ENCODE measurements around the gene ADARB2. TPM values are rescaled to one million over a fixed set of nuclear protein-coding genes. Genes with fewer than 3 reads are reported as not detected.

Gene ADARB2
- total and polyA plus RNA-seq, 10 of the 15 experiments (the other 5 are each of a cell fraction or from before 2014, with no cell fraction given) = 0.02 to 4.1 (median 0.76) TPM

- TF ChIP-seq PAX8 (IDR thresholded peaks at IDR 0.05) (no peak), BHLHE40 (IDR thresholded peaks at IDR 0.05; ENCODE audit: borderline replicate concordance in 1 of 2, low read depth in 2 of 2, low read length in 1 of 2) (peak in 1 of 2 experiments; percentile 30; a peak in 1 of 4 replicates), PAX5 (IDR thresholded peaks at IDR 0.05; ENCODE audit: borderline replicate concordance, low read depth, low read length) (0 out of 2 replicates have a peak, but pooled peaks have one; percentile 10), EP300 (IDR thresholded peaks at IDR 0.05; ENCODE audit: borderline replicate concordance in 1 of 2, control insufficient read depth in 1 of 2, low read depth in 2 of 2, low read length in 2 of 2) (no peak), SP1 (IDR thresholded peaks at IDR 0.05; ENCODE audit: low read depth, low read length) (no peak), MTA3 (IDR thresholded peaks at IDR 0.05; ENCODE audit: borderline replicate concordance, low read length) (no peak), KLF5 (IDR thresholded peaks at IDR 0.05; ENCODE audit: partially characterized antibody) (no peak), TCF12 (IDR thresholded peaks at IDR 0.05; ENCODE audit: low read depth, low read length) (no peak), EGR1 (IDR thresholded peaks at IDR 0.05; ENCODE audit: borderline replicate concordance in 1 of 2, low read depth in 2 of 2, low read length in 2 of 2) (no peak), TAF1 (IDR thresholded peaks at IDR 0.05; ENCODE audit: borderline replicate concordance, low read depth, low read length) (no peak), RELB (IDR thresholded peaks at IDR 0.05; ENCODE audit: low read depth) (no peak), MYC (IDR thresholded peaks at IDR 0.05; ENCODE audit: insufficient read depth, insufficient read length, insufficient replicate concordance, low read length, severe bottlenecking) (no peak), HCFC1 (IDR thresholded peaks at IDR 0.05; ENCODE audit: low read length) (no peak), ZNF207 (IDR thresholded peaks at IDR 0.05; ENCODE audit: borderline replicate concordance) (no peak), POLR2A (IDR thresholded peaks at IDR 0.05; ENCODE audit: low read depth, low read length) (no peak)
- TF ChIP-seq, protein P1, sequence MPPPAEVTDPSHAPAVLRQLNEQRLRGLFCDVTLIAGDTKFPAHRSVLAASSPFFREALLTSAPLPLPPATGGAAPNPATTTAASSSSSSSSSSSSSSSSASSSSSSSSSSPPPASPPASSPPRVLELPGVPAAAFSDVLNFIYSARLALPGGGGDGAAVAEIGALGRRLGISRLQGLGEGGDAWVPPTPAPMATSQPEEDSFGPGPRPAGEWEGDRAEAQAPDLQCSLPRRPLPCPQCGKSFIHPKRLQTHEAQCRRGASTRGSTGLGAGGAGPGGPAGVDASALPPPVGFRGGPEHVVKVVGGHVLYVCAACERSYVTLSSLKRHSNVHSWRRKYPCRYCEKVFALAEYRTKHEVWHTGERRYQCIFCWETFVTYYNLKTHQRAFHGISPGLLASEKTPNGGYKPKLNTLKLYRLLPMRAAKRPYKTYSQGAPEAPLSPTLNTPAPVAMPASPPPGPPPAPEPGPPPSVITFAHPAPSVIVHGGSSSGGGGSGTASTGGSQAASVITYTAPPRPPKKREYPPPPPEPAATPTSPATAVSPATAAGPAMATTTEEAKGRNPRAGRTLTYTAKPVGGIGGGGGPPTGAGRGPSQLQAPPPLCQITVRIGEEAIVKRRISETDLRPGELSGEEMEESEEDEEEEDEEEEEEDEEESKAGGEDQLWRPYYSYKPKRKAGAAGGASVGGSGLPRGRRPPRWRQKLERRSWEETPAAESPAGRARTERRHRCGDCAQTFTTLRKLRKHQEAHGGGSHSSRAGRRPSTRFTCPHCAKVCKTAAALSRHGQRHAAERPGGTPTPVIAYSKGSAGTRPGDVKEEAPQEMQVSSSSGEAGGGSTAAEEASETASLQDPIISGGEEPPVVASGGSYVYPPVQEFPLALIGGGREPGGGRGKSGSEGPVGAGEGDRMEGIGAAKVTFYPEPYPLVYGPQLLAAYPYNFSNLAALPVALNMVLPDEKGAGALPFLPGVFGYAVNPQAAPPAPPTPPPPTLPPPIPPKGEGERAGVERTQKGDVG (CRISPR knock-in tag; IDR thresholded peaks at IDR 0.05) = no peak
- TF ChIP-seq, protein P2, sequence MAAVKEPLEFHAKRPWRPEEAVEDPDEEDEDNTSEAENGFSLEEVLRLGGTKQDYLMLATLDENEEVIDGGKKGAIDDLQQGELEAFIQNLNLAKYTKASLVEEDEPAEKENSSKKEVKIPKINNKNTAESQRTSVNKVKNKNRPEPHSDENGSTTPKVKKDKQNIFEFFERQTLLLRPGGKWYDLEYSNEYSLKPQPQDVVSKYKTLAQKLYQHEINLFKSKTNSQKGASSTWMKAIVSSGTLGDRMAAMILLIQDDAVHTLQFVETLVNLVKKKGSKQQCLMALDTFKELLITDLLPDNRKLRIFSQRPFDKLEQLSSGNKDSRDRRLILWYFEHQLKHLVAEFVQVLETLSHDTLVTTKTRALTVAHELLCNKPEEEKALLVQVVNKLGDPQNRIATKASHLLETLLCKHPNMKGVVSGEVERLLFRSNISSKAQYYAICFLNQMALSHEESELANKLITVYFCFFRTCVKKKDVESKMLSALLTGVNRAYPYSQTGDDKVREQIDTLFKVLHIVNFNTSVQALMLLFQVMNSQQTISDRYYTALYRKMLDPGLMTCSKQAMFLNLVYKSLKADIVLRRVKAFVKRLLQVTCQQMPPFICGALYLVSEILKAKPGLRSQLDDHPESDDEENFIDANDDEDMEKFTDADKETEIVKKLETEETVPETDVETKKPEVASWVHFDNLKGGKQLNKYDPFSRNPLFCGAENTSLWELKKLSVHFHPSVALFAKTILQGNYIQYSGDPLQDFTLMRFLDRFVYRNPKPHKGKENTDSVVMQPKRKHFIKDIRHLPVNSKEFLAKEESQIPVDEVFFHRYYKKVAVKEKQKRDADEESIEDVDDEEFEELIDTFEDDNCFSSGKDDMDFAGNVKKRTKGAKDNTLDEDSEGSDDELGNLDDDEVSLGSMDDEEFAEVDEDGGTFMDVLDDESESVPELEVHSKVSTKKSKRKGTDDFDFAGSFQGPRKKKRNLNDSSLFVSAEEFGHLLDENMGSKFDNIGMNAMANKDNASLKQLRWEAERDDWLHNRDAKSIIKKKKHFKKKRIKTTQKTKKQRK (IDR thresholded peaks at IDR 0.05; ENCODE audit: low read depth, low read length) = no peak
- TF ChIP-seq, protein P3, sequence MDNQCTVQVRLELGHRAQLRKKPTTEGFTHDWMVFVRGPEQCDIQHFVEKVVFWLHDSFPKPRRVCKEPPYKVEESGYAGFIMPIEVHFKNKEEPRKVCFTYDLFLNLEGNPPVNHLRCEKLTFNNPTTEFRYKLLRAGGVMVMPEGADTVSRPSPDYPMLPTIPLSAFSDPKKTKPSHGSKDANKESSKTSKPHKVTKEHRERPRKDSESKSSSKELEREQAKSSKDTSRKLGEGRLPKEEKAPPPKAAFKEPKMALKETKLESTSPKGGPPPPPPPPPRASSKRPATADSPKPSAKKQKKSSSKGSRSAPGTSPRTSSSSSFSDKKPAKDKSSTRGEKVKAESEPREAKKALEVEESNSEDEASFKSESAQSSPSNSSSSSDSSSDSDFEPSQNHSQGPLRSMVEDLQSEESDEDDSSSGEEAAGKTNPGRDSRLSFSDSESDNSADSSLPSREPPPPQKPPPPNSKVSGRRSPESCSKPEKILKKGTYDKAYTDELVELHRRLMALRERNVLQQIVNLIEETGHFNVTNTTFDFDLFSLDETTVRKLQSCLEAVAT (IDR thresholded peaks at IDR 0.05) = peak; percentile 96
Measured at GRCh38 chr10:1232164-1232911, 505.0 kb downstream of the ADARB2 start (continued).

Measured in GM12878 (cell line).